ENCODE results near the gene FAR1. TPM values are rescaled to one million over a fixed set of nuclear protein-coding genes. Genes with fewer than 3 reads are reported as not detected.

FAR1 gene
- total and polyA plus RNA-seq, 2 of the 4 experiments (the other 2 are of a cell fraction), result 35.3 to 119 TPM

DNA sequence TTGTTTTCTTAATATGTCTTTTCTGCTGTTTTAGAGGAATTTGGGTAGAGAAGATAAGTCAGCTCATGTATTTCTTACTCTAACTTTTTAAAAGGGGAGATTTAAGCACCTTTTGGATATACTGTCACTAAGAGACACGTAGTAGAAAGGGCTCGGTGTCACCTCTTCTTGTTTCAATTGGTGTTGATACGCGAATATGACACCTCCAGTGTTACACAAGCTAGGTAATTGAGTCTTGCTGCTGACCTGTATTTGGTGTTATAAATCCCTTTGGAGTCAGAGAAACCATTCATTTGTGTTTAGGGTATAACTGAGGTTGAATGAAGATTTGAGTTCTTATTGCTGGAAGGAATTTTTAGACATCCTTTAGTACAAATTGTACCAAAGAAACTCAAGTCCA, 25.6 kb downstream of the FAR1 start:
- no peak overlapping the region for H2AK5ac ChIP-seq (ENCODE audit: low read depth, low read length)
- no peak overlapping the region for H3K4me3 ChIP-seq (ENCODE audit: insufficient read depth, low read depth, low read length)
- no peak overlapping the region for H3K9ac ChIP-seq (ENCODE audit: low read depth, low read length)
- no peak overlapping the region for H3K4ac ChIP-seq (ENCODE audit: low read depth, low read length)
- DNase-seq, result no peak
- H3K4me1 ChIP-seq (ENCODE audit: control insufficient read depth, insufficient read depth, low read length), result peaks cover 3% of the 10 kb centered on the region; the same call in 1 of the 2 replicates
- no peak overlapping the region for H3K27ac ChIP-seq (ENCODE audit: insufficient read depth, low read length)
- TF ChIP-seq NFE2L2 (IDR thresholded peaks at IDR 0.05; ENCODE audit: low read depth, low read length), result no peak
- TF ChIP-seq, protein P1, sequence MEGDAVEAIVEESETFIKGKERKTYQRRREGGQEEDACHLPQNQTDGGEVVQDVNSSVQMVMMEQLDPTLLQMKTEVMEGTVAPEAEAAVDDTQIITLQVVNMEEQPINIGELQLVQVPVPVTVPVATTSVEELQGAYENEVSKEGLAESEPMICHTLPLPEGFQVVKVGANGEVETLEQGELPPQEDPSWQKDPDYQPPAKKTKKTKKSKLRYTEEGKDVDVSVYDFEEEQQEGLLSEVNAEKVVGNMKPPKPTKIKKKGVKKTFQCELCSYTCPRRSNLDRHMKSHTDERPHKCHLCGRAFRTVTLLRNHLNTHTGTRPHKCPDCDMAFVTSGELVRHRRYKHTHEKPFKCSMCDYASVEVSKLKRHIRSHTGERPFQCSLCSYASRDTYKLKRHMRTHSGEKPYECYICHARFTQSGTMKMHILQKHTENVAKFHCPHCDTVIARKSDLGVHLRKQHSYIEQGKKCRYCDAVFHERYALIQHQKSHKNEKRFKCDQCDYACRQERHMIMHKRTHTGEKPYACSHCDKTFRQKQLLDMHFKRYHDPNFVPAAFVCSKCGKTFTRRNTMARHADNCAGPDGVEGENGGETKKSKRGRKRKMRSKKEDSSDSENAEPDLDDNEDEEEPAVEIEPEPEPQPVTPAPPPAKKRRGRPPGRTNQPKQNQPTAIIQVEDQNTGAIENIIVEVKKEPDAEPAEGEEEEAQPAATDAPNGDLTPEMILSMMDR (conservative IDR thresholded peaks at IDR 0.05; ENCODE audit: low read depth, low read length), result no peak
- no peak for TF ChIP-seq CHD1 (IDR thresholded peaks at IDR 0.05; ENCODE audit: low read depth, low read length)
- no peak for TF ChIP-seq FOS (IDR thresholded peaks at IDR 0.05; ENCODE audit: low read depth, low read length)
- no peak for TF ChIP-seq CEBPB (IDR thresholded peaks at IDR 0.05; ENCODE audit: low read depth, low read length)
- TF ChIP-seq RCOR1 (IDR thresholded peaks at IDR 0.05; ENCODE audit: insufficient replicate concordance, low read length), result no peak
- H2AK9ac ChIP-seq (replicated peaks; ENCODE audit: low read depth, low read length, poor library complexity), result no peak overlapping the region
- H4K91ac ChIP-seq (ENCODE audit: insufficient read depth, low read depth, low read length), result no peak overlapping the region
- no CpG with 5 or more reads among the region's 4 CpGs for WGBS, 2 experiments (ENCODE audit: extremely low coverage in 2 of 2, insufficient read length in 1 of 2)
- no peaks in the 10 kb centered on the region; the same call in 1 of the 2 replicates for H3K9me1 ChIP-seq (ENCODE audit: insufficient read depth, low read length)
- no peak overlapping the region for H2BK15ac ChIP-seq (ENCODE audit: low read depth, low read length)
- CTCF ChIA-PET, result interaction anchor here (1.0 kb wide), 1 partner anchor 20 kb away, joined by 4 read pairs; no protein-coding TSS in a partner anchor
- no peak overlapping the region for H2BK20ac ChIP-seq (ENCODE audit: low read depth, low read length)
- H3K23ac ChIP-seq (ENCODE audit: low read depth, low read length), result no peak overlapping the region
- H3K9me3 ChIP-seq (ENCODE audit: control insufficient read depth, insufficient read depth, low read length), result no peaks in the 10 kb centered on the region
- no peak overlapping the region for H2BK120ac ChIP-seq (ENCODE audit: low read depth, low read length)
- POLR2A ChIA-PET (ENCODE audit: unreplicated experiment), result no interaction called here
- H3K18ac ChIP-seq (ENCODE audit: low read depth, low read length), result no peak overlapping the region
- H2BK5ac ChIP-seq (ENCODE audit: low read depth, low read length, poor library complexity, severe bottlenecking), result no peak overlapping the region
- BruUV-seq (replicated peaks), result no TSS peak
- intact Hi-C loops (cut with micrococcal nuclease) (no loop called here), dilution Hi-C loops (cut with HindIII; ENCODE audit: low sequenced_read_pairs, unreplicated experiment) (no loop called here), in situ Hi-C loops (cut with MboI; ENCODE audit: low sequenced_read_pairs) (no loop called here)
- no peak for ATAC-seq (ENCODE audit: low read depth)
- H3K79me1 ChIP-seq (ENCODE audit: low read depth in 1 of 2, low read length in 2 of 2), result peaks cover 30 to 48% of the 10 kb centered on the region in 2 experiments
- no peak overlapping the region for H3K14ac ChIP-seq (replicated peaks; ENCODE audit: low read depth, low read length)
- no peak overlapping the region for H4K5ac ChIP-seq (ENCODE audit: low read depth, low read length)
- H3K4me2 ChIP-seq (ENCODE audit: low read depth, low read length), result no peak overlapping the region
- H3K56ac ChIP-seq (ENCODE audit: extremely low read depth, insufficient read depth, low read length), result no peak overlapping the region
- H3K27me3 ChIP-seq (ENCODE audit: control insufficient read depth, insufficient read depth, low read length), result no peaks in the 10 kb centered on the region
- H4K20me1 ChIP-seq (ENCODE audit: insufficient read depth, low read length), result peaks cover 20% of the 10 kb centered on the region; the same call in 1 of the 2 replicates
- H4K8ac ChIP-seq (ENCODE audit: low read depth in 2 of 2, low read length in 2 of 2), result no peak overlapping the region
- peaks cover 6% of the 10 kb centered on the region for H3K36me3 ChIP-seq (ENCODE audit: control insufficient read depth, insufficient read depth, low read length)
- no peak overlapping the region for H2AFZ ChIP-seq (replicated peaks; ENCODE audit: low read length, poor library complexity)
